B cell (primary cell): ENCODE data around the gene ATG2A. TPM values are rescaled to one million over a fixed set of nuclear protein-coding genes. Genes with fewer than 3 reads are reported as not detected.

Source experiments
- ATAC-seq: fragments of 200-7000 bp; cut with Tn5 transposase; one replicate; pipeline ENCODE4 v1.10.0; 2021; ENCODE audit warnings: low read depth, mild to moderate bottlenecking, moderate number of reproducible peaks, moderate library complexity
- CTCF ChIA-PET: fragments of 350-600 bp; sonication (Branson Sonifier 250); formaldehyde crosslinking; loops from one replicate; lab custom pipeline; 2021; ENCODE audit warnings: antibody characterized with exemption, inconsistent platforms; lab: Charles Lee
- POLR2A ChIA-PET: fragments of 350-600 bp; sonication (Branson Sonifier 250); formaldehyde crosslinking; loops from one replicate; lab custom pipeline; 2021; ENCODE audit warnings: antibody characterized with exemption; lab: Charles Lee
- DNase-seq: peaks from one replicate; pipeline ENCODE4 v3.0.0; 2013
- H2AFZ ChIP-seq: 2 replicates; pipeline ENCODE4 v1.6.1; 2012; ENCODE audit warnings: mild to moderate bottlenecking, low read depth, low read length; ENCODE audit not compliant: insufficient read depth, poor library complexity, severe bottlenecking
- H3K27ac ChIP-seq, 2 donors: 1 replicate in 1 of 2; 2 replicates in 1 of 2; pipeline ENCODE4 v1.5.1; 2012 to 2013; ENCODE audit warnings: low read length in 2 of 2, mild to moderate bottlenecking in 2 of 2, moderate library complexity in 1 of 2
- H3K27me3 ChIP-seq, 4 experiments: fragments of 200-600 bp in 1 of 4; sonication (generic) in 1 of 4; replicated peaks in 1 of 4; 1 replicate in 2 of 4; 2 replicates in 2 of 4; pipeline versions ENCODE4 v1.6.1 to v1.7.0; 2013 to 2016; ENCODE audit warnings: low read length in 3 of 4, mild to moderate bottlenecking in 2 of 4, mixed read lengths in 1 of 4, moderate library complexity in 1 of 4; ENCODE audit not compliant: insufficient read depth in 4 of 4, control insufficient read depth in 3 of 4; ENCODE audit errors: control extremely low read depth in 1 of 4
- H3K36me3 ChIP-seq, 2 experiments: replicated peaks in 1 of 2; 1 replicate in 1 of 2; 2 replicates in 1 of 2; pipeline versions ENCODE4 v1.6.1 to v1.7.1; 2013; ENCODE audit warnings: low read length in 1 of 2; ENCODE audit not compliant: insufficient read depth in 2 of 2, control insufficient read depth in 1 of 2; ENCODE audit errors: control extremely low read depth in 1 of 2, extremely low read depth in 1 of 2
- H3K4me1 ChIP-seq, 2 donors: fragments of 200-600 bp in 1 of 2; sonication (generic) in 1 of 2; 1 replicate in 1 of 2; 2 replicates in 1 of 2; pipeline versions ENCODE4 v1.5.1 to v1.6.1; 2013 to 2017; ENCODE audit warnings: low read length in 2 of 2; ENCODE audit not compliant: control insufficient read depth in 2 of 2, insufficient read depth in 2 of 2
- H3K4me2 ChIP-seq: replicated peaks from 2 replicates; pipeline ENCODE3; 2012; ENCODE audit warnings: mild to moderate bottlenecking, low read depth, low read length; ENCODE audit not compliant: poor library complexity, severe bottlenecking
- H3K4me3 ChIP-seq, 5 experiments: fragments of 200-600 bp in 1 of 5; sonication (generic) in 1 of 5; 1 replicate in 3 of 5; 2 replicates in 2 of 5; pipeline versions ENCODE4 v1.5.1 to v1.7.0; 2011 to 2016; ENCODE audit warnings: low read length in 4 of 5, mild to moderate bottlenecking in 4 of 5, low read depth in 2 of 5, control low read depth in 1 of 5, moderate library complexity in 1 of 5; ENCODE audit not compliant: insufficient read depth in 1 of 5; ENCODE audit errors: control extremely low read depth in 1 of 5, extremely low read depth in 1 of 5
- H3K79me2 ChIP-seq: fragments of 200-600 bp; sonication (generic); one replicate; pipeline ENCODE4 v1.6.0; 2016; ENCODE audit warnings: low read length; ENCODE audit not compliant: control insufficient read depth, insufficient read depth
- H3K9ac ChIP-seq: fragments of 200-600 bp; sonication (generic); 2 replicates; pipeline ENCODE4 v1.6.1; 2017; ENCODE audit warnings: mild to moderate bottlenecking, low read length, moderate library complexity
- H3K9me3 ChIP-seq, 3 donors: one replicate each; pipeline versions ENCODE4 v1.6.1 to v1.7.1; 2013; ENCODE audit warnings: low read length in 2 of 3; ENCODE audit not compliant: control insufficient read depth in 2 of 3, insufficient read depth in 1 of 3; ENCODE audit errors: control extremely low read depth in 1 of 3
- H4K20me1 ChIP-seq: 2 replicates; pipeline ENCODE4 v1.6.0; 2012; ENCODE audit warnings: mild to moderate bottlenecking, low read length; ENCODE audit not compliant: insufficient read depth, control insufficient read depth, poor library complexity, severe bottlenecking
- H3K27ac Mint-ChIP-seq: one replicate; pipeline ENCODE4 v1.8.0; 2021; ENCODE audit warnings: mixed read lengths
- H3K27me3 Mint-ChIP-seq: one replicate; pipeline ENCODE4 v1.8.0; 2021; ENCODE audit warnings: mixed read lengths
- H3K4me1 Mint-ChIP-seq: one replicate; pipeline ENCODE4 v1.8.0; 2021; ENCODE audit warnings: mixed read lengths
- H3K4me3 Mint-ChIP-seq: one replicate; pipeline ENCODE4 v1.8.0; 2021; ENCODE audit warnings: mixed read lengths
- H3K9me3 Mint-ChIP-seq: one replicate; pipeline ENCODE4 v1.8.0; 2022; ENCODE audit warnings: mixed read lengths; ENCODE audit not compliant: insufficient read depth
- CTCF ChIP-seq: fragments of 200-600 bp; IDR thresholded peaks from one replicate; pipeline ENCODE4 v1.8.0; 2022; ENCODE audit warnings: antibody characterized with exemption, mild to moderate bottlenecking
- EZH2 ChIP-seq: IDR thresholded peaks from 2 replicates; pipeline ENCODE4 v1.6.1; 2012; ENCODE audit warnings: borderline replicate concordance, low read depth, mild to moderate bottlenecking, moderate library complexity, low read length; ENCODE audit not compliant: insufficient read depth, poor library complexity, severe bottlenecking
- WGBS: methylation state at CpG from one replicate; pipeline ENCODE4 v1.1.5; 2013; ENCODE audit warnings: missing lambda C conversion rate; ENCODE audit not compliant: insufficient coverage; 5-methylcytosine and 5-hydroxymethylcytosine counted together
- intact Hi-C: fragments of 100-400 bp; cut with micrococcal nuclease; formaldehyde crosslinking; loops from one replicate; pipeline ENCODE4 v1.10.0; 2022
- polyA plus RNA-seq: library from polyadenylated mRNA; depleted of rRNA; stranded (reverse); fragments of >200 nt; gene quantifications from 2 replicates; pipeline ENCODE4 v1.2.3, GENCODE V29; 2012
- total RNA-seq, 2 donors: library from RNA; stranded (reverse); fragments of 120-200 nt in 1 of 2; gene quantifications; 1 replicate in 1 of 2; 2 replicates in 1 of 2; pipeline versions ENCODE4 v1.2.3 to v1.2.4, GENCODE V29; 2013 to 2022

ATG2A gene
- total and polyA plus RNA-seq, 2 donors (not counting 1 experiment from before 2014, with no cell fraction given), result 24.3 to 38.6 TPM

- peaks cover 44% of the 10 kb centered on the region for H4K20me1 ChIP-seq
- Mint-ChIP-seq H3K27me3 (no peaks in the 10 kb centered on the region), H3K4me3 (peak within 1 kb of the TSS; percentile 95), H3K27ac (peak within 1 kb of the TSS; percentile 94), H3K9me3 (no peaks in the 10 kb centered on the region), H3K4me1 (peaks cover 61% of the 10 kb centered on the region)
- H2AFZ ChIP-seq, result peak within 1 kb of the TSS; percentile 52
- ChIA-PET CTCF (interaction anchor here (0.8 to 30.2 kb wide), 5 partner anchors 9 to 118 kb away, joined by 3 to 1254 read pairs (median 9); partner anchors contain the start of genes BATF2 and CDC42BPG), POLR2A (interaction anchor here (0.6 to 10.0 kb wide), 12 partner anchors 9 to 986 kb away, joined by 3 to 158 read pairs (median 4); no protein-coding TSS in a partner anchor)
- peaks cover 0 to 17% of the 10 kb centered on the region in 2 experiments for H3K36me3 ChIP-seq
- under 1% methylated on average over 61 of the region's 75 CpGs for WGBS
- H3K4me2 ChIP-seq, result peak within 1 kb of the TSS; percentile 96
- no peaks in the 10 kb centered on the region for H3K27me3 ChIP-seq
- ATAC-seq (peak; percentile 84), DNase-seq (peak; percentile 100)
- intact Hi-C loops, result loop anchor here (1.0 to 2.0 kb wide), 6 partner anchors 13 to 133 kb away; partner anchors contain the start of genes ATG2A and MAP4K2
- peak within 1 kb of the TSS; percentile 78 to 99 (median 92) for H3K4me3 ChIP-seq
- TF ChIP-seq EZH2, result no peak
- TF ChIP-seq CTCF, result peak; percentile 57
- peak within 1 kb of the TSS; percentile 99 for H3K9ac ChIP-seq
- peak within 1 kb of the TSS; percentile 86 to 99 for H3K27ac ChIP-seq
- H3K79me2 ChIP-seq, result peaks cover 47% of the 10 kb centered on the region
- peaks cover 0 to 4% (median 0%) of the 10 kb centered on the region in 3 donors for H3K9me3 ChIP-seq
- peaks cover 48 to 59% of the 10 kb centered on the region in 2 donors for H3K4me1 ChIP-seq
Measured at GRCh38 chr11:64878494-64879243, 38.3 kb downstream of the ATG2A start, which contains the start of gene EHD1. TSS of gene EHD1 (minus strand) at chr11:64878621. CDS start at chr11:64878464, 157 bp downstream.
